ENCODE measurements around the gene ACTR10. TPM values are rescaled to one million over a fixed set of nuclear protein-coding genes. Genes with fewer than 3 reads are reported as not detected.

Gene ACTR10
- total RNA-seq, 1 donor from 2014 or later = 67.3 TPM

DNA sequence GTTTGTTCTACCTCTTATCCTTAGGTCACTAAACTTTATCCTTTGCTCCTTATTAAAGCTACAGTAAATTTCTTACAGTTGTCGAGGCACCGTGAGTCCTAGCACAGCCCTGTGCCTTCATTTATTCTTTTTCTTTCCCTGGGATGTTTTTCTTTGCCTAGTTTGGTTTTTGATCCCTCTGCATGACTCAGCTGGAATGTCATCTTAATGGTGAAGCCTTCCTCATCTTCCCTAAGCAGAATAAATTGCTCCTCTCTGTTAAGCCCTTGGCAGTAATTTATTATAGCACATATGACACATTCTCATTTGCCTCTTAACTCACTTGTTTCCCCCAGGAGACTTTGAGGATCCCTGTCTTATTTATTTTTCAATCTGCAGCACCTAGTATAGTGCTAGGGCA is 16.6 kb downstream of the ACTR10 start:
- Mint-ChIP-seq H3K27me3 (no peaks in the 10 kb centered on the region), H3K9me3 (no peaks in the 10 kb centered on the region), H3K27ac (peak overlapping the region; percentile 25), H3K4me3 (no peak overlapping the region), H3K36me3 (peaks cover 25% of the 10 kb centered on the region), H3K4me1 (ENCODE audit: unreplicated experiment) (no peaks in the 10 kb centered on the region)
- TF ChIP-seq, protein P1, sequence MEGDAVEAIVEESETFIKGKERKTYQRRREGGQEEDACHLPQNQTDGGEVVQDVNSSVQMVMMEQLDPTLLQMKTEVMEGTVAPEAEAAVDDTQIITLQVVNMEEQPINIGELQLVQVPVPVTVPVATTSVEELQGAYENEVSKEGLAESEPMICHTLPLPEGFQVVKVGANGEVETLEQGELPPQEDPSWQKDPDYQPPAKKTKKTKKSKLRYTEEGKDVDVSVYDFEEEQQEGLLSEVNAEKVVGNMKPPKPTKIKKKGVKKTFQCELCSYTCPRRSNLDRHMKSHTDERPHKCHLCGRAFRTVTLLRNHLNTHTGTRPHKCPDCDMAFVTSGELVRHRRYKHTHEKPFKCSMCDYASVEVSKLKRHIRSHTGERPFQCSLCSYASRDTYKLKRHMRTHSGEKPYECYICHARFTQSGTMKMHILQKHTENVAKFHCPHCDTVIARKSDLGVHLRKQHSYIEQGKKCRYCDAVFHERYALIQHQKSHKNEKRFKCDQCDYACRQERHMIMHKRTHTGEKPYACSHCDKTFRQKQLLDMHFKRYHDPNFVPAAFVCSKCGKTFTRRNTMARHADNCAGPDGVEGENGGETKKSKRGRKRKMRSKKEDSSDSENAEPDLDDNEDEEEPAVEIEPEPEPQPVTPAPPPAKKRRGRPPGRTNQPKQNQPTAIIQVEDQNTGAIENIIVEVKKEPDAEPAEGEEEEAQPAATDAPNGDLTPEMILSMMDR (conservative IDR thresholded peaks at IDR 0.05) = no peak
- DNase-seq (ENCODE audit: extremely low spot score, unreplicated experiment) = no peak

DNA sequence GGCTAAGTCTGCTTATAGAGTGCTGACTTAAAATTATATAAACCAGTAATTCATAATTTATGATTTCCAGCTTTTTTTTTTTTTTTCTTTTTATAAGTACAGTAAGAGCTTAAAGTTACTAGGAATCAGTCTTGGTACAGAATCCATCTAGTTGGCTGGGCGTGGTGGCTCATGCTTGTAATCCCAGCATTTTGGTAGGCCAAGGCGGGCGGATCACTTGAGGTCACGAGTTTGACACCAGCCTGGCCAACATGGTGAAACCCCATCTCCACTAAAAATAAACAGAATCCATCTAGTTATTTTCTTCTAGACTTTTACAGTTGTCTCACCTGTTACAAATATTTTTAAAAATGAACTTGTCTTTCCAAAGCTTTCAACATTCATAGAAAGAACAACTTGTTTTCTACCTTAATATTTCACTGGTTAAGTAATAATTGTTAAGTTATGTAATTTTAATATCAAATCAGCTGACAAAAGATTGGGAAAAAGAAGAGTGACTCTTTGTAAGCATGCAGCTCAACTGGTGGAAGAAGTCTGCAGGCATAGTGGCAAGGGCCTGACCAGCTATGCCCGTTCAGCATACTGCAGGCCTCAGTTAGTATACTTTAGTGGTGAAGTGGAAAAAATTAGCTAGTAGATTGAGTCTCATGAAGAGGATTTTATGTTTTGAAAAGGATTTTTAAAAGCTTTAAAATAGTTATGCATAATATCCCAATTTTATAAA is 27.3 kb downstream of the ACTR10 start:
- no peak overlapping the region for H3K4me3 Mint-ChIP-seq
- DNase-seq (ENCODE audit: extremely low spot score, unreplicated experiment) = no peak
- TF ChIP-seq, protein P1 (conservative IDR thresholded peaks at IDR 0.05) = no peak
- no peak overlapping the region for H3K27ac Mint-ChIP-seq
- H3K9me3 Mint-ChIP-seq = no peaks in the 10 kb centered on the region
- H3K36me3 Mint-ChIP-seq = peaks cover 12% of the 10 kb centered on the region
- no peaks in the 10 kb centered on the region for H3K4me1 Mint-ChIP-seq (ENCODE audit: unreplicated experiment)
- H3K27me3 Mint-ChIP-seq = no peaks in the 10 kb centered on the region

DNA sequence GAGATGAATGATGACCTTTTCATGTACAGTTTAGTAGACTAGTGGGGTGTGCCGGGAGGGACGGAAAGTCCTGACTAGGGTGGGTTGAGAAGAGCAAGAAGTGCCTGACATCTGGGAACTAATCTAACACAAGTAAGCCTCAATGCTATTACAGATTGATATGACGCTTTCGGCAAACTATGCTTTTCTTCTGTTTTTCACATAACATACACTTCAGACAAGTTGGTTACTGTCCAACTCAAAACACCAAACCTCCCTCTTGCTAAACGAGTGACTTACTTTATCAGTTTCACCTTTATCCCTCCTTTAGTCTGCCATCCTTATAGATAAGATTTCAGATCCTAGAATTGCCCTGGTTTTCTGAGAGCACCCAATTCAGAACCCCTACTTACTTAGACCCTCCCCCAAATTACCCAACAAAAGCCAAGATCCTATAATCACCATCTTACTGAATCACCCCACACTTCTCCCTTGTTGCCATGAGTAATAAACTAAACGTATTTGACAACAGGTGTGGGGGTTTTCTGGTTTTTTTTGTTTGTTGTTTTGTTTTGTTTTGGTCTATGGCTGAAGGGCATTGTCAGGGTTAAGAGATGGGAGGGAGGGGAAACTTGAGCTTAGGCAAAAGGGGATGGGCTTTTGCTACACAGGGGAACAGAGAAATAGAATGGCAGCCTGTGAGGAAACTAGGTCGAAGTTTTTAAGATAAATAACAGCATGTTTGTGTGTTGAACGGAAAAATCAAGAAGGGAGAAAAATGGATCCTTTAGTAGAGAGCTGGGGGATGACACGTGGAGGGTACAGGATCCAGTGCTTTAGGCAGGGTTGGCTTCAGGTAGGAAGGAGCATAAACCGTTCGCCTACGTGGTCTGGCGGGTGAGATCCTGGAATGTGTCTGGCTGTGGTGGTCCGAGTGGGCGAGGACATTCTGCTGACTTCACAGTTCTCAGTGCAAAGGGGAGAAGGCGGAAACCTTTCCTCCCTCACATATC is 38.6 kb downstream of the ACTR10 start:
- DNase-seq (ENCODE audit: extremely low spot score, unreplicated experiment) = no peak
- H3K4me3 Mint-ChIP-seq = no peak overlapping the region

DNA sequence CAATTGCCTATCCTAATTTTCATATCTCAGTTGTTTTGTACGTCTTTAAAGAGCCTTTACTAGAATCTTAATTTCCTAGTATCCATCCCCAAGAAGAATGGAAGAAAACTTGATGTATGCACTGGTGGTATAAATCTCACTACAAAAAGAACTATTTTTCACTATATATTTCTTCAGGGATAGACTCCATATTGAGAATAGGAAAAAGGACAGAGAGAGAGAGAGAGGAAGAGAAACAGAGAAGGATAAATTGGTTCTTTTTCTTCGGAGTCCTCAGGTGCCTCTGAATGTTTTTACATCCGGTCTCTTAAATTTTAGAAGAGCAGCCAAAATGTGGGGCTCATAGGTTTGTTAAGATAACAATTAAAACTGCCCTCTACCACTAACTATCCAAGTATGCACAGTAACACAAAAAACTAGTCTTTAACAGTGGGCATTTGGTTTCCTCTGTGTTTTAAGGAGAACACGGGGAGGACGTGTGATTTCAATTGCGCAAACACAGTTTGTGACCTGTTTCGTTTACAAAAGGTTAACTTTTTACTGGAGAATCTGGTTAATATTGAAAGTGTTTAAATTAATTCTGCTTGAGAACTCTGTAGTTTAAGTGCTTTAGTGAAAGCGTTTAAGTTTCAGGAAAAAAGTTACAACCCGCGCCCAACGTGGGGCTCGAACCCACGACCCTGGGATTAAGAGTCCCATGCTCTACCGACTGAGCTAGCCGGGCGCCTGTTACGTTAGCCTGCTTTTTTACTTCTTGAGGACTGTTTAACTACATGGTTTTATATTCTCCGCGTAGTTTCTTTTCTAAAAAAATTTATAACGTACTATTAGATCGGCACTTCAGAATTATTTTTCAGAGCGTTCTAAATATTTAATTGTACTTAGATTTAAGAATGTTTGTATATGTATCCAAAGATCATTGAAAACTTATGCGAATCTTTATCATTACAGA is 39.6 kb downstream of the ACTR10 start:
- Mint-ChIP-seq H3K4me1 (ENCODE audit: unreplicated experiment) (peaks cover 15% of the 10 kb centered on the region), H3K4me3 (no peak overlapping the region), H3K9me3 (no peaks in the 10 kb centered on the region), H3K36me3 (no peaks in the 10 kb centered on the region), H3K27ac (no peak overlapping the region), H3K27me3 (peaks cover 4% of the 10 kb centered on the region)
- DNase-seq (ENCODE audit: extremely low spot score, unreplicated experiment) = peak; percentile 79
- TF ChIP-seq, protein P1 (conservative IDR thresholded peaks at IDR 0.05) = no peak

More for the DNA sequence above, 38.6 kb downstream of the ACTR10 start:
- H3K27ac Mint-ChIP-seq = no peak overlapping the region
- peaks cover 8% of the 10 kb centered on the region for H3K4me1 Mint-ChIP-seq (ENCODE audit: unreplicated experiment)
- H3K9me3 Mint-ChIP-seq = no peaks in the 10 kb centered on the region
- TF ChIP-seq, protein P1 (conservative IDR thresholded peaks at IDR 0.05) = no peak
- H3K36me3 Mint-ChIP-seq = peaks cover under 1% of the 10 kb centered on the region
- H3K27me3 Mint-ChIP-seq = peaks cover 4% of the 10 kb centered on the region

Data from type B pancreatic cell (in vitro differentiated cells).